Gastrocnemius medialis (tissue), 4 donors: ENCODE results near the gene DIP2C.

Experiments used
- POLR2A ChIP-seq, 2 donors: fragments of 450-650 bp; IDR thresholded peaks; one replicate each; pipeline ENCODE4 v1.6.1; 2017; ENCODE audit warnings: antibody characterized with exemption in 2 of 2, mild to moderate bottlenecking in 2 of 2, moderate library complexity in 2 of 2
- TF ChIP-seq, protein P1 (sequence below), 5 experiments: fragments of 450-650 bp in 3 of 5; fragments of 200-600 bp in 2 of 5; sonication (generic) in 2 of 5; IDR thresholded peaks in 4 of 5; conservative IDR thresholded peaks in 1 of 5; 1 replicate in 4 of 5; 2 replicates in 1 of 5; pipeline ENCODE4 v1.5.1; 2016 to 2019; ENCODE audit warnings: antibody characterized with exemption in 5 of 5, mild to moderate bottlenecking in 3 of 5, moderate library complexity in 3 of 5

DNA sequence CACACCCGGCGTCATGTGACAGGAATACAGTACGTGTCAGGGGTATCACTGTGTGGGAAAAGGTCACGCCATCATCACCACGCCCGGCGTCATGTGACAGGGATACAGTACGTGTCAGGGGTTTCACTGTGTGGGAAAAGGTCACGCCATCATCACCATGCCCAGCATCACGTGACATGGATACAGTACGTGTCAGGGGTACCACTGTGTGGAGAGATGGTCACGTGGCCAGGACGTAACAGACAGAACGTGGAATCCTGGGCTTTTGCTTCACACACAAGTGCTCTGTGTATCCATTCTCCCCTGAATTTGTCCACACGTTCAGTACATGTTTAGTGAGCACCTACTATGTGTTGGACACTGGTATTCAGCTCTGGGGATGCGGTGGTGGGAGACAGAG lies 34.5 kb upstream of the DIP2C start:
- TF ChIP-seq, protein P1, sequence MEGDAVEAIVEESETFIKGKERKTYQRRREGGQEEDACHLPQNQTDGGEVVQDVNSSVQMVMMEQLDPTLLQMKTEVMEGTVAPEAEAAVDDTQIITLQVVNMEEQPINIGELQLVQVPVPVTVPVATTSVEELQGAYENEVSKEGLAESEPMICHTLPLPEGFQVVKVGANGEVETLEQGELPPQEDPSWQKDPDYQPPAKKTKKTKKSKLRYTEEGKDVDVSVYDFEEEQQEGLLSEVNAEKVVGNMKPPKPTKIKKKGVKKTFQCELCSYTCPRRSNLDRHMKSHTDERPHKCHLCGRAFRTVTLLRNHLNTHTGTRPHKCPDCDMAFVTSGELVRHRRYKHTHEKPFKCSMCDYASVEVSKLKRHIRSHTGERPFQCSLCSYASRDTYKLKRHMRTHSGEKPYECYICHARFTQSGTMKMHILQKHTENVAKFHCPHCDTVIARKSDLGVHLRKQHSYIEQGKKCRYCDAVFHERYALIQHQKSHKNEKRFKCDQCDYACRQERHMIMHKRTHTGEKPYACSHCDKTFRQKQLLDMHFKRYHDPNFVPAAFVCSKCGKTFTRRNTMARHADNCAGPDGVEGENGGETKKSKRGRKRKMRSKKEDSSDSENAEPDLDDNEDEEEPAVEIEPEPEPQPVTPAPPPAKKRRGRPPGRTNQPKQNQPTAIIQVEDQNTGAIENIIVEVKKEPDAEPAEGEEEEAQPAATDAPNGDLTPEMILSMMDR (IDR thresholded peaks at IDR 0.05 in 4 of 5, conservative IDR thresholded peaks at IDR 0.05 in 1 of 5) = no peak
- TF ChIP-seq POLR2A (IDR thresholded peaks at IDR 0.05) = no peak
